DND-41 (cell line): ENCODE data around the gene STAT5B.

Source experiments
- CTCF ChIP-seq: IDR thresholded peaks from 2 replicates; pipeline ENCODE4 v1.5.1; 2012; ENCODE audit warnings: borderline replicate concordance, low read length, moderate library complexity, mild to moderate bottlenecking; ENCODE audit not compliant: poor library complexity, severe bottlenecking; ENCODE audit errors: extremely low read depth
- EZH2 ChIP-seq: IDR thresholded peaks from 3 replicates; pipeline ENCODE4 v1.6.1; 2012; ENCODE audit warnings: borderline replicate concordance, low read depth, mild to moderate bottlenecking, moderate library complexity, low read length, inconsistent platforms; ENCODE audit not compliant: severe bottlenecking

GRCh38 chr17:42316755-42317154 is 40.6 kb upstream of the STAT5B start:
- TF ChIP-seq CTCF = no peak
- TF ChIP-seq EZH2 = no peak
